ENCODE results near the gene NFE2L2.
A peak's percentile ranks its signal among the peaks of the same experiment; 100 is the strongest.
"Not testable (repeated sequence)": the region's sequence is repeated elsewhere in the genome, so short reads cannot be mapped to it uniquely, and the experiment has no call there.

Gene NFE2L2

DNA sequence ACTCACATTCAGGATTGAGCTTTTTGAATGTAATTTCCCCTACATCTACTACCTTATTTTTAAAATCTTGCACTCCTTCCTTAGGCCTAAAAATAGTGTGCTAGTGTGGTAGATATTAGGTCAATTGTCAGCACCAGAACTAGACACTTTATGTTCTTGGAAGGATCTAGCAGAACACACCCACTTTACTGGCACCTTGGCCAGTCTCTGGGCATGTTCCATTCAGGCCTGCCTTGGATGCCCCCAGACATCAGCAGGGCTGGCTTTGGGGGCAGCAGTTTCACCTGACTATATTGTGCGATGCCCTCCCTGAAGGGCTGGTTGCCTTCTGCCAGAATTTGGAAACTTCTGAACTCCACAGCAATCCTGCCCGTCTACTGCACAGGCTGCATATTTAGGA is 15.3 kb upstream of the NFE2L2 start:
- DNase-seq = no peak

DNA sequence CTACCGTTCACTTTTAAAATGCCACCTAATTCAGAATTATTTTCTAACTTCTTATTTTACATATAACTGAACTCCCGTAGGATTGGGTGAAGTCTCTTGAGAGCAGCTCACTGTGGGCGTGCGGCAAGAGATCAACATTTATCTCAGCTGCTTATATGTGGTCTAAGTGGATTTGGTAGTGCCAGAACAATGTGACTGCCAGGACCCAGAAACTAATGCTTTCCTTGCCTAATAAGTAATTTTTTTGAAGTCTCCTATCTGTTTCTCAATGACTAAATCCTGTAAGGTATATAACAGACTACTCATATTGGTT is 11.2 kb upstream of the NFE2L2 start:
- DNase-seq = no peak

DNA sequence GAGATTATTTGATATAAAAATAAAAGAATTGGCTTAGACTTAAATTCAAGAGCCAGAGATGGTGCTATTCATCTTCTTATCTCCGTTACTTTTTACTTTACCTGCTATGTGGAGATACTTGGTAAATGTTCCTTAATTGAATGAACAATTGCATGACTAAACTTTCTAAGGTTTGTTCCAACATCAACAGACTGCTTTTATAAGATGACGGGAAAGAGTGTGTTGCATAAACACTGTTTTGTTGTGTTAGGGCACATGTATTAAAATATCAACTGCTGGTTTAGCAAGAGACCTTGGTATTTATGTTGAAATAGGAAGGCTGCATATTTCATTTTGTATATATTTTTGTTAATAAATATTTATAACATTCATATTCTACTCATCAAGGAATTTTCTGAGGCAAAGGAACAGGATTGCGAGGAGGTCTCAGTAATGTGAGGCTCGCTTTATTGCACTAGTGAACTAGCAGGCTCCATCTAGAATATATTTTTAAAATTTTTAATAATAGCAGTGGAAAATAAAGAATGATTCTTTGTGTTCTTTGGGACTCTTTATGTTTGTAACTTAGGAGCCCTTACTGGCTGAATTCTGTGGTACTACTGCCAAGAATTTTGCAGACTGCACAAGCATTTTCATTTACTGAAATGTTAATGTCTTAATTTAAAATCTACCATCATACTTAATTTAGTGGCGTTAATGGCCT is 10.7 kb upstream of the NFE2L2 start:
- DNase-seq = no peak

DNA sequence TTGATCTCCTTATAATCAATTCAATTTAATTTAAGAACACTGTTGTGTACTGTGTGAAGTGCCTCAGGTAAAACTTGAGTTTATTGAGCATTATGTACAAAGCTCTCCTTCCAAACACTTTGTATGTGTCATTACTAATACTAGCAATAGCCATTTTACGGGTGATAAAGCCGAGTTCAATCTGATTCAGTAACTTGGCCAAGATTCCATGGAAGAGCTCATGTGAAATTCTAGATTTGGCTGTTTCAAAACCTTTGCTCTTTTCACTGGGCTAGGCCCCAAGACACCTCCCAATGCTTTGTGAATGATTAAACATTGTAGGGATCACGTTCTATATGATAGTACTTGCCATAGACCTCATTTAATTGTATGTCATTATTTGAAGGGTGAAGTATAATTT is 8.9 kb upstream of the NFE2L2 start:
- DNase-seq = no peak

DNA sequence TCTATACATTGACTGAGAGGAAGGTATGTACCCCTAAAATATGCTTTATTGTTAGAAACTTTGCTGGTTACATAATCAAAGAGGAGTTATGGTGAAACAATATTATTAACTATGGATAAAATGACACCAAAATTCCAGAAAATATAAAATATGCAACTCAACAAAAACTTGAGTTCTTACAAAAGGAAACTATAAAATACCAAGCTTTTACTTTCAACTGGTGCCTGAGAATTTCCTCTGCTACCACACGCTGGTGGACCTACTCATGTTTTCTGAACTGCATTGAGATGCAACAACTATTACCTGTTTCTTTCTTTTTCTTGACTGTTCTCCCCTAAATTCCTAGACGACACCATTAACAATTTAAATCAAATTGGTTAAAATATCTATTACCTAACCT is 8.2 kb upstream of the NFE2L2 start:
- DNase-seq = no peak

DNA sequence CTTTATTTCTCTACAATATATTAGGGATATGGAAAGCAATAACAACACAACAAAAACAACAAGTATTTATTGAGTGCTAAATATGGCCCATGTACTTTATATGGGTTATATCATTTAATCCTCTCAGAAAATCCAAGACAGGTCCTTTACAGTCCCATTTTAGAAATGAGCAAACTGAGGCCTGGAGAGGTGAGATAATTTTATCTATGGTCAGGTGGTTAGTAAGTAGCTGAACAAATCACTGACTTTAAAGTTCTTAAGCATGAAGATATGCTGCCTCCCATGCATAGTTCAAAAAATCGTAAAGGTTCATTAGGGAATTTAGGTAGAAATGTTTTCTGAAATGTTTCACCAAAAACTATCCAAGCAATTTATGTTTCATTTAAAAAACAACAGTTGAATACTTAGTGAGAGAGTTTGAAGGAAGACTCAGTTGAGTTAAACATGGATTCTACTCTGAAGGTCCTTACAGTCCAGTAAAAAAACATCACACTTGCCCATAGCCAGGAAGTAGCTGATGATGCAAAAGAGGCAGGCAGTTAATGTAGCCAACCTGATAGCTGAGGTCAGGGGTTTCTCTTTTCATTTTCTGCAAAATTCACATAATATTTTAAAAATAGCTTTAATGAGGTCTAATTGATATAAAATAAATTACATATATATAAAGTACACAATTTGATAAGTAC is 7.6 kb upstream of the NFE2L2 start:
- DNase-seq = no peak

DNA sequence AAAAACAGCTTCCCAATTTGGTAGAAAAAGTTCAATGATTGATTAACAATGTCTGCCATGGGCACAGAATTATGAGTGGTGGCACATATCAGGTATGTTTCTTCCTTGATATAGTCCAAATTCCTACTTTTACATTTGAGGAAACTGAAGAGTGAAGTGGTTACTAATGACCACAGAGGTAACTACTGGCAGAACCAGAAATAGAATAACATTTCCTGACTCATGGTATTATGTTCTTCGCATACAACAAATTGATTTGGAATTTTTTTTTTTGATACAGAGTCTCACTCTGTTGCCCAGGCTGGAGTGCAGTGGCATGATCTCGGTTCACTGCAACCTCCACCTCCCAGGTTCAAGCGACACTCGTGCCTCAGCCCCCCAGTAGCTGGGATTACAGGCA is 6.0 kb upstream of the NFE2L2 start:
- no peak for DNase-seq

DNA sequence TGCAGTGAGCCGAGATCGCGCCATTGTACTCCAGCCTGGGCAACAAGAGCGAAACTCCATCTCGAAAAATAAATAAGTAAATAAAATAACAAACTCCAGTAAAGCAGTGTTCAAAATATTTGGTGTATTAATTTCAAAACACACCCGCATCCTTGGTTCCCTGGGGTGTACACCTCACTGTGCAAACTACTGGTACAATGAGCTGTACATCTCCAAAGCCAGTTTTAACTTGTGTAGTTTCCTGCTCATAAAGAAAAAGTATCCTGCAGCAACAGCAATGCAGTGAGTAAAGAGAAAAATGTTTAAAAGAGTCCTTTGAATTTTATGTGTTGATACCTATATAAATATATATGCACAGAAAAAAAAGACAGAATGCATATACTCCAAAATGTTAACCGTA is 4.4 kb upstream of the NFE2L2 start:
- no peak for DNase-seq

DNA sequence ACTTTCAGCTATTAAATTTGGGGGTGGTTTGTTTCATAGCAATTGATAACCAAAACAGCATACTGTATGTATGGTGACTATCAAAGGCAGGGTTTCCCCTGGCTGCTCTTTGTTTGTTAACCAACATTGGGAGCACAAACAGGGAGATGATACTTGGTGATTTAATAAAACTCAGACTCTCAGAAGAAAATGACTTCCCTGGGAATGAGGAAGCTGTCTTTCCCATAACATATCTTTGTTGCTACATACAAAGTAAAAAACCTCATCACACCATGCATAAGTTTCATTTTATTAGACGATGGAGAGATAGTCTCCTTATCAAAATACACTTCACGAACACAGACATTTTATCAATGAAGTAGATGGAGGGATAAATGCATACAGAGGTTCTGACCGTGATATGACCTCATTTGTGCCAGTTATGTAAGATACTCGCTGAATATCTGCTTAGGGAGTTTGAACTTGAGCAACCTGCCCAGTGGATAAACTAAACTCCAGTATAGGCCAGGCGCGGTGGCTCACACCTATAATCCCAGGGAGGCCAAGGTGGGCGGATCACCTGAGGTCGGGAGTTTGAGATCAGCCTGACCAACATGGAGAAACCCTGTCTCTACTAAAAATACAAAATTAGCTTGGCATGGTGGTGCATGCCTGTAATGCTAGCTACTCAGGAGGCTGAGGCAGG is 3.8 kb upstream of the NFE2L2 start:
- DNase-seq = no peak

DNA sequence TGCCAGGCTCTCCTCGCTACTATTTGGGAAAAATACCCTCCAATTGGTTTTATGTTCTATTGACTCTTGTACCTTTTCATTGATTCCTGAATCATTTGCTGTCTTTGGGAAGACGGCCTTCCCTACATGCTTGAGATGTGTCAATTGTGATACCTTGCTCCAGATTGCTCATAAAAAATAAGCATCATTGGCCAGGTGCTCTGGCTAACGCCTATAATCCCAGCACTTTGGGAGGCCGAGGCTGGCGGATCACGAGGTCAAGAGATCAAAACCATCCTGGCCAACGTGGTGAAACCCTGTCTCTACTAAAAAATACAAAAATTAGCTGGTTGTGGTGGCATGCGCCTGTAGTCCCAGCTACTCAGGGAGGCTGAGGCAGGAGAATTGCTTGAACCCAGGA is 2.4 kb upstream of the NFE2L2 start:
- not testable (repeated sequence) for DNase-seq

DNA sequence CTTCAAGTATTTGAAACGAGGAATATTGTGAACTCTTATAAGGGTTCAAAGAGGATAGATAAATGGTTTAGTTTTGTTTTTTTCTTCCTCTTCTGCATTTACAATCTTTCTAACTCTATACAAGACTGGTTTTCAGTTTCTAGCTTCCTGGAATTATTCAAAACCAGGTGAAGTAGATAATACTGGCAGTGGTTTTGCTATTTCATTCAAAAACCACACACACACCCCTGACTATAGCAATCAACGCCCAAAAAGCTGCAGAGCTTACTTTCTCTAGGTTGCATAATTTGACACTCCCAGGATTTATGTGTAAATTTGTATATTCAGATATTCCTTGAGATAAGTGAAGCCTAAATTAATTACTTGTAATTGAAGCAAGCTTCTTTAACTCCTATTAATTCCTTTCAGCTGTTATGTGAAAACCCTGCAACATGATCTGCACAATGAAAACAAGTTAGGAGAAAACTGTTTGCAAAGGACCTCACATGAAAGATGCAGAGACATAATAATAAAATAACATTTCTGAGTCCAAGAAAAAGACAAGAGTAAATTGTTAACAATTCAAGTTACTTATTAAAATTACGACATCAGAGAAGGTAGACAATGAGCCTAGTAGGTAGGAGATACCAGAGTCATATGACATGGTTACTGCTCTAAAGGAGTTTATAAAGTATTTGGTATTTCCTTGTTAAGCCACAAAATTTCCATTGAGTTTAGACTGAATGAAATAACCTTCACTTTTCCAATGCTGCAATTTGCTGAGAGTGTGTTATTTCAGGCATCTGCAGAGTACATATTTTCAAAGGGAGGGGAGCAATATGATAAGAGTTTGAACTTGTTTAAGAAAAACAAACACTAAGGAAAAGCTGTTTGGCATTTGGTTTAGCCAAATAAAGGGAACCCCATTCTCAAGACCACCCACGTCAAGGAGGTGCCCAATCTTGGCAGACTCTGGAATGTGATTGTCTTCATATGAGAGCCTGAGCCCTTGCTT is 1.6 kb upstream of the NFE2L2 start:
- peak; percentile 54 for DNase-seq

DNA sequence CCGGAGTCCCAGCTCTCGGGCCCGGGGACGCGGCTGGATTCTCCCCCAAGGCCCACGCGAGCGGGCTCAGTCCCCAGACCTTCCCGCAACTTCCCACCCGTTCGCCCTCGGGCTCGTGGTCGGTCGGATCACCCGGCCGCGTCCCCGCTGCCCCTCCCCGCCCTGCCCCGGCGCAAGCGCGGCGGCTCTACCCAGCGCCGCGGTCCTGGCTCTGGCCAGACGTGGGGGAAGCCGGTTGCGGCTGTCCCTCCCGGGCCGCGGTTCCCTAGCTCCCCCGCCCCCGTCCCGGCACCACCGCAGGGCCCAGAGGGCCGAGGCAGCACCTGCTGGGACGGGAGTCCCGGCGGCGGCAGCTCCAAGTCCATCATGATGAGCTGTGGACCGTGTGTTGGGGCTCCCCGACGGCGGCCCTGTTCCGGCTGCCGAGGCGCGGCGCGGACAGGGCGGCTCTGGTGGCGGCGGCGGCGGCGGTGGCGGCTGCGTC is 276 bp downstream of the NFE2L2 start:
- DNase-seq = no peak

DNA sequence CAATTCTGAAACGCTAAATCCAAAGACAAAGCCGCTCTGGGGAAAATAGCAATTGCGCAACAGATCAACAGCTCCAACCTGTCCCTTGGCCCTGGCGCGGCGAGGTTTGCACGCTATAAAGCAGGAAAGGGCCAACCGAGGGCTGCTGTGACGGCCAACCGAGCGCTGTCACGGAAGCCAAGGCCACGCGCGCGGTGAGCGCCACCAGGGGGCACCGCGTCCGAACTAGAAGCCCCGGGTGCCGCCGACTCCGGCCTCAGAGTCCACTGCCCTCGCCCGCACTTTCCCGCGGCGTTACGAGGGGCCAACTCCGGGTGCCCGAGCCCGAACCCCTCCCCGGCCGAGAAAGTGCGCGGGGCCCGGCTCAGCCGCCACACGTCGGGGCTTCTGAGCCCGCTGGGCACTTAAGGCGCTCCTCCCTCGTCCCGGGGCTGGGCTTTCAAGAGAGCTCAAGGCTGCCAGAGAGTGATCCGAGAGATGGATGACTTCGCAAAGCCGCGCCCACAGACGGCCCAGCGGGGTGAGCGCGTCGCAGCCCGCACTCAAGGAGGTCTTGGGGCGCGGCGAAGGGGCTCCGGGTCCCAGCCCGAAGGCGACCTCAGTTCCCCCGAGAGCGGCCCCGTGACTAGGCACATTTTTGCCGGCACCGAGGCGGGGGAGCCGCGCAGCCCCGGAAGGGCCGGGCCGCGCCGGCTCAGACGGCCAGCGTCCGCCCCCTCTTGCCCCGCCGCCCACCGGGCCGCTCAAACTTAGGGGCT is 897 bp downstream of the NFE2L2 start:
- DNase-seq = peak; percentile 93

DNA sequence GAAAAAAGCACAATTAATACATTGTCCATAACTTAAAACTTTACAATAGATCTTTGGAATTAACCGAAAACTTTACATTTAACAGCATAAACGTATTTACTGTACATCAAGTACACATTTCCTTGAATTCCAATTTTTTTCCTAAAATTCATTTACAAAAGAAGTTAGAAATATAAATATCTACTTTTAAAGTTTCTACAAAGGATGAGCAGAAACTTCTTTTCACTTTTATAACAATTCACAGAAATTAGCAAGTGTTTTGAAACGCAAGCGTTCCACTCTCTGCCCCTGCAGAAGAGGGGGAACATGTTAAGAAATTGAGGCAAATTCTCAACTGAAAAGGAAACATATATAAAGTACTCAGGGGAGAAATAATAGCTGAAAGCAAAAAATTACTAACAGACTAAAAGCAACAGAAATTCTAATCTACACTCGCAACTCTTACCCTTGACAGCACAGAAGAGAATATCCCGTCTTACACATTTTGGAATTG is 1.5 kb downstream of the NFE2L2 start:
- no peak for DNase-seq

DNA sequence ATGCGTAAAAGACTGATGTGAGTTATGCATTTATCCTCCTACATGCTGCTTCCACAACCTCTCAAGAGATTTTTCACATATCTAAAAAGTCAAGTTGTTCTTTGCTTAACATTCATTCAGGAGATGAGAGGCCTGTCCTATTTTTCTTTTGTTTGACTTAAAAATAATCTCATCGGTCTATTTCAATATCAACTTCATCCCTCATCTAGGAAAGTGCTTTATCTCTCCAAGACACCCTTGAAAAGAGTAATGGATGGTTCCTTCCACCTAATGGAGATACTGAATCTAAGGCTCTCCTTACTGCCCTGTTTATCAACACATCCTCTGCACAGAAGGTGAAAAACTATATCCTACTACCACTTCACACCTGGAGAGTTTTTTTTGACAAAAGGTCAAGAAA is 2.4 kb downstream of the NFE2L2 start:
- DNase-seq = no peak

DNA sequence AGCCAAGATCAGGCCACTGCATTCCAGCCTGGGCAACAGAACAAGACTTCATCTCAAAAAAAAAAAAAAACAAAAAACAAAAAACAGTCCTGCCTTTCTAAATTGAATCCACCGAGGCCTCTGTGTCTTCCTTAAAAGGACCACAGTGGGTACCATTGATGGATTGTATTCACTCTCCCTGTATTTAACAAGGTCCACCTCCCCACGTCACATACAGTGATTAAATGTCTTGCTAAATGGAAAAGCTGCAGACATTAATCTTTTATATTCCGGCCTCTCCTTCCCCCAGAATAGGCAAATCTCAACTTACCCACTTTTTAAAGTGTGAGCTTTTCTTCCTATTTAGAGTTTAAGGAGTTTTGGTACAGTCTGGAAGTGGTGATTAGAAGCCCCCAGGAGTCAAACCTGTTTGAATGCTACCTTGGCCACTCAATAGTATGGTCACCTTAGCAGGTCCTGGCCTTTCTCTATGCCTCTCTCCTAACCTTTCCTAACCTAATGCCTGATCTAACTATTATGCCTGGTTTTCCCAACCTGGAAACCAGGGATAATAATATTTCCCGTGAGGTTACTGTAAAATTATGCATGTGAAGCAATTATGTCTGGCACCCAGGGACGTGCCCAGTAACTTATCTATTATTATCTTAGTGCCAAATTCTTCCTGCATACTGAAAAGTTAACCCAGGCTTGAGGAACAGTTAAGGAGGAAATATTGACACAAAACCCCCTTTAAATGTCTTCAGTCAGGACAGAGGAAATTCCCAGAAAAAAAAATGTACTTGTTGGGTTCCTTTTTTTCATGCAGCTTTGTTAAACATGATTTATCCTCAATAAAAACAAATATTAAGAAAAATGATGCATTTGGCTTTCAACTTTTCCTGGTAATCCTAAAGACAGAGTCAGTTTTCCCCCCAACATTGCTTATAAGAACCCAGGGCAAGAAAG is 3.1 kb downstream of the NFE2L2 start:
- DNase-seq = no peak

DNA sequence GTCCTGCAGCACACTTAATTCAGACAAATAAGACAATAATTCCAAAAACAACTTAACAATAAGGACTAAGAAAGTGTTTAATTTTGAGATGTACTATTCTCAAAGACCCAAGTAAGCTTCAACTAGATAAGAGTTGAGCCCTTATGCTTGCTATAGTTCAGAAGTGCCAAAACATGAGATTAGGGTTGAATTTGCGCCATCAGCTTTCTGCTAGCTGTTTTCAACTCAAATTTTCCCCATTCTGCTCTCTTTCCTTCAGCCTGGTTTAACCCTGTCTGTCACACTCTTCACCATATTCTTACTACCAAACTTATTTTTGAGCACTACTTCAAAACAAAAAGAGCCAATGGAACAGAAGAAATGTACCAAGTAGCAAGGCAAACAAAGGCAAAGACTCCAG is 4.1 kb downstream of the NFE2L2 start:
- no peak for DNase-seq

DNA sequence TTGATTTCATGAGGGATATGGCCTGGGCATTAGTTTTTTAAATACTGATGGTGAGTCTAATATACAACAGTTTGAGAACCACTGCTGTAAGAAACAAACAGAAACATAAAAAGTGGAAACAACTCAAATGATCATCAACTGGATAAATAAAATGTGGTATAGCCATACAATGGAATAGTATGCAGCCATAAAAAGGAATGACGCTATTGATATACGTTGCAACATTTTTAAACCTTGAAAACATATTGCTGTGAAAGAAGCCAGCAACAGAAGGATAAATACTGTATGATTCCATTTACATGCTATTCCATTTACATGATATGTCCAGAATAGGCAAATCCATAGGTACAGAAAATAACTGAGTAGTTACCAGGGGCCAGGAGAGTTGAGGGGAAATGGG is 6.5 kb downstream of the NFE2L2 start:
- no peak for DNase-seq

DNA sequence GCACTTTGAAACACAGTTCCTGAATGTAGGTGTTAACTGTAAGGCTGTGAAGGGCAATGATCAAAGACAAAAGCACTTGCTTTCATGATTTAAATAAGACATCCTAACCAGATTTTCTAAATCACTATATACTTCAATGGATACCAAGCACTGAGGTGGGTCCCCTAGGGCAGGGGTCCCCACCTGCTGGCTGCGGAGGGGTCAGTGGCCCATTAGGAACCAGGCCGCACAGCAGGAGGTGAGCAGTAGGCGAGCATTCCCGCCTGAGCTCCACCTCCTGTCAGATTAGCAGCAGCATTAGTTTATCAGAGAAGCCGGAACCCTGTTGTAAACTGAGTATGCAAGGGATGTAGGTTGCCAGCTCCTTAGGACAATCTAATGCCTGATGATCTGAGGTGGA is 7.1 kb downstream of the NFE2L2 start:
- DNase-seq = no peak

DNA sequence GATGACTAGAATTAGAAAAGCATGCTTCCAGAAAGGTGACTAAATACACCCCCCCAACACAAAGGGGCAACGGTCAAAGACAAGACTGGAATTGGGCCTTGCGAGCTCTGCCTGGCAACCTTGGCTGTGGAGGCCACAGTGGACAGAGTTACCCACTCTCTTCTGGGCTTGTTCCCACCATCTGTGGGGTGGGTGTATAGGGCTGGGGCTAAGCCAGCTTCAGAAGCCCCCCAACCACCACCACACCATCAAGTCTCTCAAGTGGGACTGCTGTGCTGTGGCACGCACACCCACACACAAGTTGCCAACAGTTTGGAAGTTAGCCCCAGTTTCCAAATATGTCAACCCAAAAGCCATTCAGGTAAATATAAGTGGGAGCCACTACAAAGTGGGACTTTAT is 7.8 kb downstream of the NFE2L2 start:
- DNase-seq = no peak

DNA sequence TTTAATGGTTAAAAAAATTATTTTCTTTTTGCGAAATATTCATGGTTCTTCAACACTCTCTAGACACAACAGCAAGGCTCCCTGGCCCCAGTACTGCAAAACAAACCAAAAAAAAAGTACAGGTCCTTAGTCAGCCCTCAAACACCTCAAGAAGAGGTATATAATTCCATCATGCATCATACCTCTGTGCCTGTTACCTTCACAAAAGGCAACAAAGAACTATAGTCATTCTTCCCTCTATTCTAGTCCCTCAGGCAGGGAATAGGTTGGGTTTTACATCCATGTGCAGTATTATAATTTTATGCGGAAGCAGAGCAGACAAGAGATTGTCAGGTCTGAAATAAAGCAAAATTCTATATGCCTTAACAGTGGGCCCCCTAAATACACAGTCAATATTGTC is 8.5 kb downstream of the NFE2L2 start:
- no peak for DNase-seq
